ENCODE data around the gene GPX4. TPM values are rescaled to one million over a fixed set of nuclear protein-coding genes. Genes with fewer than 3 reads are reported as not detected.

Gene GPX4
- total and polyA plus RNA-seq, 8 donors = 90.0 to 710 (median 348) TPM

GRCh38 chr19:1091544-1092175 is 12.1 kb upstream of the GPX4 start:
- Histone ChIP-seq H3K27me3 (no peaks in the 10 kb centered on the region), H3K36me3 (peaks cover 34 to 71% (median 68%) of the 10 kb centered on the region in 4 donors), H3K4me3 (no peak overlapping the region), H3K27ac (no peak overlapping the region), H3K4me1 (peaks cover 18 to 78% (median 46%) of the 10 kb centered on the region in 4 donors), H3K9me3 (no peaks in the 10 kb centered on the region)
- no peak for DNase-seq
- TF ChIP-seq POLR2A (IDR thresholded peaks at IDR 0.05) = no peak
- no peak for TF ChIP-seq EP300 (IDR thresholded peaks at IDR 0.05)
- no peak for TF ChIP-seq CTCF (IDR thresholded peaks at IDR 0.05)
- no peak for TF ChIP-seq POLR2AphosphoS5 (IDR thresholded peaks at IDR 0.05)
- intact Hi-C loops (cut with DNase I; ENCODE audit: low total_unique reads) = loop anchor here (10.0 kb wide), 1 partner anchor 47 kb away; the partner anchor contains the start of gene ABCA7
- 87 to 92% (median 90%) methylated on average over 8 to 27 of the region's 27 CpGs for WGBS, 5 donors

GRCh38 chr19:1093330-1093729 is 10.5 kb upstream of the GPX4 start:
- intact Hi-C loops (cut with DNase I; ENCODE audit: low total_unique reads) = loop anchor here (10.0 kb wide), 1 partner anchor 49 kb away; the partner anchor contains the start of gene ABCA7
- no peak for DNase-seq
- Histone ChIP-seq H3K36me3 (peaks cover 27 to 55% (median 52%) of the 10 kb centered on the region in 4 donors), H3K4me3 (peak overlapping the region in 2 of 4 donors; percentile 96 to 100), H3K27me3 (no peaks in the 10 kb centered on the region), H3K4me1 (peaks cover 25 to 73% (median 50%) of the 10 kb centered on the region in 4 donors), H3K27ac (no peak overlapping the region), H3K9me3 (no peaks in the 10 kb centered on the region)
- TF ChIP-seq POLR2A (IDR thresholded peaks at IDR 0.05) = no peak
- TF ChIP-seq CTCF (IDR thresholded peaks at IDR 0.05) = no peak
- TF ChIP-seq POLR2AphosphoS5 (IDR thresholded peaks at IDR 0.05) = no peak
- no peak for TF ChIP-seq EP300 (IDR thresholded peaks at IDR 0.05)
- WGBS, 5 donors = 82 to 90% (median 83%) methylated on average over 15 of the region's 15 CpGs

GRCh38 chr19:1093811-1094553 is 9.8 kb upstream of the GPX4 start:
- H3K4me3 ChIP-seq = peak overlapping the region; percentile 96 to 100 (median 100)
- TF ChIP-seq POLR2A (IDR thresholded peaks at IDR 0.05) (no peak), EP300 (IDR thresholded peaks at IDR 0.05) (no peak), CTCF (IDR thresholded peaks at IDR 0.05) (no peak)
- peaks cover 32 to 73% (median 53%) of the 10 kb centered on the region in 4 donors for H3K4me1 ChIP-seq
- no peaks in the 10 kb centered on the region for H3K27me3 ChIP-seq
- H3K27ac ChIP-seq = peak overlapping the region in 3 of 5 donors; percentile 86 to 88 (median 86)
- WGBS, 5 donors = 46 to 55% (median 50%) methylated on average over 27 to 32 of the region's 32 CpGs
- DNase-seq = no peak
- H3K36me3 ChIP-seq = peaks cover 21 to 48% (median 46%) of the 10 kb centered on the region in 4 donors
- no peaks in the 10 kb centered on the region for H3K9me3 ChIP-seq
- intact Hi-C loops (cut with DNase I; ENCODE audit: low total_unique reads) = loop anchor here (10.0 kb wide), 1 partner anchor 49 kb away; the partner anchor contains the start of gene ABCA7

- no peak for TF ChIP-seq POLR2AphosphoS5 (IDR thresholded peaks at IDR 0.05)
- TF ChIP-seq EP300 (IDR thresholded peaks at IDR 0.05) = no peak
- TF ChIP-seq POLR2A (IDR thresholded peaks at IDR 0.05) = no peak
- no peak for TF ChIP-seq CTCF (IDR thresholded peaks at IDR 0.05)
- WGBS, 5 donors = 0 to 1% (median 0%) methylated on average over 6 to 19 of the region's 19 CpGs
- no peaks in the 10 kb centered on the region for H3K9me3 ChIP-seq
- intact Hi-C loops (cut with DNase I; ENCODE audit: low total_unique reads) = loop anchor here (10.0 kb wide), 1 partner anchor 50 kb away; the partner anchor contains the start of gene ABCA7
- peaks cover 14 to 42% (median 40%) of the 10 kb centered on the region in 4 donors for H3K36me3 ChIP-seq
- peak overlapping the region; percentile 96 to 100 (median 100) for H3K4me3 ChIP-seq
- peak overlapping the region in 4 of 5 donors; percentile 82 to 88 (median 86) for H3K27ac ChIP-seq
- peaks cover 34 to 73% (median 55%) of the 10 kb centered on the region in 4 donors for H3K4me1 ChIP-seq
- no peak for DNase-seq
- H3K27me3 ChIP-seq = no peaks in the 10 kb centered on the region
Measured at GRCh38 chr19:1094655-1094977, 9.2 kb upstream of the GPX4 start.

Measured in stomach (tissue), 9 donors.